RWPE1 (cell line): ENCODE data around the gene RAB6B.

ENCODE experiments used
- CTCF ChIA-PET: fragments of 350-600 bp; sonication (Branson Sonifier 250); formaldehyde crosslinking; extraction: SDS; loops from one replicate; lab custom pipeline; 2021; lab: Yijun Ruan, JAX
- POLR2A ChIA-PET: fragments of 400-600 bp; formaldehyde crosslinking; extraction: SDS; loops from one replicate; lab custom pipeline; 2020; ENCODE audit warnings: antibody characterized with exemption; ENCODE audit not compliant: low non-redundant PET; lab: Yijun Ruan, JAX
- DNase-seq: peaks from one replicate; pipeline ENCODE4 v3.0.0; 2012; ENCODE audit warnings: low spot score
- H3K27ac ChIP-seq: fragments of 450-650 bp; 2 replicates; pipeline ENCODE4 v1.5.1; 2017
- CTCF ChIP-seq: fragments of 450-650 bp; conservative IDR thresholded peaks from 2 replicates; pipeline ENCODE4 v1.5.1; 2017; ENCODE audit warnings: low read depth, mild to moderate bottlenecking

Gene RAB6B

DNA sequence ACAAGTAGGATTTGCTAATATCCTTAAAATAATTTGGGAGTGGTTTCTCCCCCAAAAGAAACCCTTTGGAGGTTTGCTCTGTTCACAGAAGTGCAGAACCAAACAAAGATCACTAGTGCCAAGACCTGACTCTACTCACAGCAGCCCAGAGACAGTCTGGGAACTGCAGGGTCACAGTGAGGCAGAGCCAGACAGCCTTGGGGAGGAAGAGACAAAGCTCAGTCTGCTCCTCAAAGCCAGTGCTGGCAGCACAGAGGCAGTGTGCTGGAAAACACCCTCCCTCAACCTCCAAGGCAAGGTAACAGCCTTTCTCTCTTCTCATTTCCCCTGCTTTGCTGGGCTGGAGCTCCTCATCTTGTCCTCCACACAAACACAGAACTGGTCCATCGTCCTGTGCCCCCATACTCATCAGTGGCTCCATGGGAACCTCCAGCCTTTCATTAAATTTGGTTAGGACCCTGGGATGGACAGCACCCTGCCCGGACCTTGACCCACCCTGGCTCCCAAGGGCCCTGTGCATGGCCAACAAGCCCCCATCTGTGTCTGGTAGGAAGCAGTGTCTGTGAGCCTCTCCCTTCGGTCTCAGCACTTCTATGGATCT lies 12.6 kb downstream of the RAB6B start:
- no peak for TF ChIP-seq CTCF
- H3K27ac ChIP-seq, result no peak overlapping the region
- ChIA-PET POLR2A (no interaction called here), CTCF (interaction anchor here (1.0 kb wide), 1 partner anchor 330 kb away, joined by 3 read pairs; no protein-coding TSS in a partner anchor)
- no peak for DNase-seq

GRCh38 chr3:133881939-133882825 lies 13.5 kb downstream of the RAB6B start:
- TF ChIP-seq CTCF, result no peak
- DNase-seq, result no peak
- CTCF ChIA-PET, result interaction anchor here (0.6 kb wide), 1 partner anchor 20 kb away, joined by 4 read pairs; no protein-coding TSS in a partner anchor
- POLR2A ChIA-PET, result no interaction called here
- H3K27ac ChIP-seq, result no peak overlapping the region

- no peak for TF ChIP-seq CTCF
- POLR2A ChIA-PET, result no interaction called here
- H3K27ac ChIP-seq, result no peak overlapping the region
- no peak for DNase-seq
- CTCF ChIA-PET, result no interaction called here
Observed at GRCh38 chr3:133881492-133881891, 14.2 kb downstream of the RAB6B start.

GRCh38 chr3:133880886-133881455 lies 14.7 kb downstream of the RAB6B start:
- no peak overlapping the region for H3K27ac ChIP-seq
- CTCF ChIA-PET, result no interaction called here
- TF ChIP-seq CTCF, result no peak
- POLR2A ChIA-PET, result no interaction called here
- DNase-seq, result no peak

DNA sequence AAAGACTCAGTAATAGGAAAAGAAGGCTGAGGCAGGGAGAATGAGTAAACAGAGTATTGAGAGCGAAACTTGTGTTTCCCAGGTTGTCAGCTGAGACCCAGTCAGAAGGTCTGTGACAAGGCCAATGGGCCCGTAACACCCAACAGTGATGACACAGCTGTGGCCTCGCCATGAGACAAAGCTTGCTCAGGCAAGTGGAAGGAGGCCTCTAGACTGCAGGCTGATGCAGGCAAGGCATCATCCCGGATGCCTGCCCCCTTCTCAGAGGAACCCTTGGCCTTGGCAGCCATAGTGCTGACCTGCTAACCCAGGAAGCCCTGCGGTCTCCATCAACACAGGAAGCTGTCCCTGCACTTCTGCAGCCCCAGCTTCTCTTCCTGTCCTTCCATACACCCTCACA lies 15.4 kb downstream of the RAB6B start:
- POLR2A ChIA-PET, result no interaction called here
- CTCF ChIA-PET, result no interaction called here
- DNase-seq, result no peak
- H3K27ac ChIP-seq, result no peak overlapping the region
- no peak for TF ChIP-seq CTCF

DNA sequence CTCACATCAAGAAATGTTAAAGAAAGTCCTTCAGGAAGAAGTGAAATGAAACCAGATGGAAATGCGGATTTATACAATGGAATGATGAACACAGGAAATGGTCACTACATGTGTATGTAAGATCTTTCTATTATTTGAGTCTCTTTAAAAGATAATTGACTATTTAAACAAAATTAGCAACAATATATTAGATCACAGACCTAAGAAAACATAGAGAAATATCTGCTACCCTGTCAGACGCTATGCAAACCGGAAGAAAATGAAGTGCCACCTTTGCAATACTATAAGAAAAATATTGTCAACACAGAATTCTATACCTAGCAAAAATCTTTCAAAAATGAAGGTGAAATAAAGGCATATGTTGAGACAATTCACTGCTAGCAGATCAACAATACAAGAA lies 17.2 kb downstream of the RAB6B start:
- no peak for DNase-seq
- TF ChIP-seq CTCF, result no peak
- ChIA-PET POLR2A (no interaction called here), CTCF (interaction anchor here (0.5 kb wide), 1 partner anchor 231 kb away, joined by 4 read pairs; no protein-coding TSS in a partner anchor)
- H3K27ac ChIP-seq, result no peak overlapping the region
